ENCODE data around the gene OR4E2. TPM values are rescaled to one million over a fixed set of nuclear protein-coding genes. Genes with fewer than 3 reads are reported as not detected.
"Not testable (repeated sequence)": the region's sequence is repeated elsewhere in the genome, so short reads cannot be mapped to it uniquely, and the experiment has no call there.

OR4E2 gene, protein sequence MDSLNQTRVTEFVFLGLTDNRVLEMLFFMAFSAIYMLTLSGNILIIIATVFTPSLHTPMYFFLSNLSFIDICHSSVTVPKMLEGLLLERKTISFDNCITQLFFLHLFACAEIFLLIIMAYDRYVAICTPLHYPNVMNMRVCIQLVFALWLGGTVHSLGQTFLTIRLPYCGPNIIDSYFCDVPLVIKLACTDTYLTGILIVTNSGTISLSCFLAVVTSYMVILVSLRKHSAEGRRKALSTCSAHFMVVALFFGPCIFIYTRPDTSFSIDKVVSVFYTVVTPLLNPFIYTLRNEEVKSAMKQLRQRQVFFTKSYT
- total RNA-seq (2014; rRNA removed; shearing (Covaris generic)): not detected in 2 replicates

- no peak for DNase-seq (ENCODE audit: low read depth)
Observed at GRCh38 chr14:21653331-21653885, at the start of gene OR4E2. TSS of gene OR4E2 (plus strand) at chr14:21653835. CDS start at chr14:21665083, 11,248 bp downstream.

- DNase-seq (ENCODE audit: low read depth): peak; percentile 1
Observed at GRCh38 chr14:21612324-21612723, 41.3 kb upstream of the OR4E2 start.

DNA sequence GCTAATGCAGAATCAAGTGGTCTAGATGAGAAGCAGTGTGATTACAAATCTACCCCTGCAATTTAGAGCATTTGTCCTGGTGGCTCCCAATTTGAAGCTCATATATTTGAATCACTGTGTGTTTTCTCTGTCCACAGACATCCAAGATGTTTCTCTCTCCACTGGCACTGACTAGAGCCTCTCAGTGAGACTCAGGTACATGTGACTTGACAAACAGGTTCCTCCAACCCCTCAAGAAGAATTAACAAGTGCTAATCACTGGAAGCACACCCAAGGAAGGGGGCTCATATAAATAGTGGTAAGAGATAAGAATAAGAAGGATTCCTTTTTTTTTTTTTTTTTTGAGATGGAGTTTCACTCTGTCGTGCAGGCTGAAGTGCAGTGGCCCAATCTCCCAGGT lies 39.4 kb upstream of the OR4E2 start:
- no peak for DNase-seq (ENCODE audit: low read depth)

GRCh38 chr14:21617614-21618013 lies 36.0 kb upstream of the OR4E2 start:
- DNase-seq (ENCODE audit: low read depth): no peak

DNA sequence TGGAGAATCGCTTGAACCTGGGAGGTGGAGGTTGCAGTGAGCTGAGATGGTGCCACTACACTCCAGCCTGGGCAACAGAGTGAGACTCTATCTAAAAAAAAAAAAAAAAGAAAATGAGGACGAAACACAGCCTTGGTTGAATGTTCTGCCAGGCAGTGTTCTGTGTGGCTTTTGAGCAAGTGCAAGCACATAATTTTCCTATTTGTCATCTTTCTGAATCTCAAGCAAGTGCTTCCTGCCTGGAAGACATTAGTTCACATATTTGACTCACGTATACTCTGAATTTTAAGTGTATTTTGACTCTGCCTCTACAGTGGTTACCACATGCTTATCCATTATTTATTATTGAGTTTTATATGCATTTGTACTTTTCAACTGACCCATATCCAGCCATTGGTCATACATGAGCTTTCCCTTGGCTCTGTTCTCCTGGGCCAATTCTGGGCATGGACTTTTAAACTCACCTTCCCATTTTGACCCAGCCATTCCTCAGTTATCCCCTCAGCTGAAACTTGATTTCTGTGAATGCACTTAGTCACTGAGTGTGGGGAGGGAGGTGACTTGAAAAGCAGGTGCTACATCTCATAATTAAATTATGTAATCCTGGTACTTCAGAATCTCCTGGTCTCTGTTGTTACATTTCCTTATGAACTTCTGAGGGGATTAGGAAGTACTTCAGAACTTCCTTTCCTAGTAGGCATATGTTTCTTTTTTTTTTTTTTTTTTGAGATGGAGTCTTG lies 27.0 kb upstream of the OR4E2 start:
- no peak for DNase-seq (ENCODE audit: low read depth)

- not testable (repeated sequence) for DNase-seq (ENCODE audit: low read depth)
Observed at GRCh38 chr14:21630503-21630902, 23.1 kb upstream of the OR4E2 start.

- no peak for DNase-seq (ENCODE audit: low read depth)
Observed at GRCh38 chr14:21631084-21631483, 22.6 kb upstream of the OR4E2 start.

DNA sequence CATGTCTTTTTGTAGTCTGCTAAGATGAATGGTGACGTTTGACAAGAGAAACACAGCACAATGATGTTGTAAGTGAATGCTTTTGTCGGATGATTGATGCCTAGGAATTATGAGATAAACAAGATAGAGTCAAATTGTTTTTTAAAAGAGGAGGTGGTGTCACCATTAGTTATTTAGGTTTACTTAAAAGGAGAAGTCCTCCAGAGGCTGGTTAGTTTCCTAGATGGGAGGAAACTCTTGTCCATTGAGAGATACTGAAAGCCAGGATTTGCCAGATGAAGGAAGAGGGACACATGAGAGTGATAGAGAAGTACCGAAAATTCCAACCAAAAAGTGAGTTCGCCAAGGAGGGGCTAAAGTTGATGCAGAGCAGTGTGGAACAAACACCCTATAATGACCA lies 18.8 kb upstream of the OR4E2 start, which contains the start of gene OR10G2:
OR10G2 (minus strand) TSS at position 101 of the 400 bp plus-strand sequence; CDS start at position 3, 98 bp downstream.
- no peak for DNase-seq (ENCODE audit: low read depth)

- DNase-seq (ENCODE audit: low read depth): no peak
Observed at GRCh38 chr14:21642683-21643082, 11.0 kb upstream of the OR4E2 start.

DNA sequence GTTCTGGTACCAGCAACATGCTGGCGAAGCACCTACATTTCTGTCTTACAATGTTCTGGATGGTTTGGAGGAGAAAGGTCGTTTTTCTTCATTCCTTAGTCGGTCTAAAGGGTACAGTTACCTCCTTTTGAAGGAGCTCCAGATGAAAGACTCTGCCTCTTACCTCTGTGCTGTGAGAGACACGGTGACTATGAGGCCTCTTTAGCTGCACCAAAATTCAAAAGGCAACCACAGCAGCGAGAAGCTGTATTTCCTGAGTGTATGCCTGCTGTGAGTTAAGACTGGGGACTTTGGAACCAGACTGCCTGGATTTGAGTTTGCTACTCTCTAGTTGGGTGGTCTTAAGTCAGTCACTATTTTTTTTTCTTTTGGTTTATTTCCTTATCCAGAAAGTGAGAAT lies 10.2 kb upstream of the OR4E2 start:
- no peak for DNase-seq (ENCODE audit: low read depth)

DNA sequence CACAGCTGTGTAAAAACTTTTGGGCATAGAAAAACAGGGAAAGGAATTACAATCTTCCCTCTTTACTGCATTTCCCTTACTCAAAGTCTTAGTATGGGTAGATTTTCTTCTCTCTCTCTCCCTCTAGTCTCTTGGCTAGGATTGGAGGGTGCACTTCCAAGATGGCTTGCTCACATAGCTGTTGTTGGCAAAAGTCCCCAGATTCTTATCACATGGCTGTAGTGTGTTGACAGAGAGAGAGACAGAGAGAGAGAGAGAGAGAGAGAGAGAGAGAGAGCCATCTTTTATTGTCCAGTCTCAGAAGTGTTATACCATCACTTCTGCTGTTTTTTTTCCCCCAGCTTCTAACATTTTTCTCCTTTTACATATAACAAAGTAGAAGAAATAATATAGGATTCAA lies 6.3 kb upstream of the OR4E2 start:
- peak; percentile 25 for DNase-seq (ENCODE audit: low read depth)

GRCh38 chr14:21652209-21652808 lies 1.3 kb upstream of the OR4E2 start:
- DNase-seq (ENCODE audit: low read depth): no peak

DNA sequence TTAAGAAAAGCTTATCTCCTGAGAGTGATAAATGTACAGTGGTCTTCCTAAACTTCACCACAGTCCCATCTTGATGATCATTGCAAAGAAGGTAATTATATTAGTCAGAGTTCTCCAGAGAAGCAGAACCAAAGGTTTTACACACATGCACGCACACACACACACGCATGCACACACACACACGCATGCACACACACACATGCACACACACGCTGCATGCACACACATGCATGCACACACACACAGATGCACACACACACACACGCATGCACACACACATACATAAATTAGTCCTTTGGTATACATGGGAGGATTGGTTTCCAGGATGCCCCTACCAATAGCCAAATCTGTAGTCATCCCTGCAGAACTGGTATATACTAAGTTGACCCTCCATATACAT lies 580 bp downstream of the OR4E2 start:
- no peak for DNase-seq (ENCODE audit: low read depth)

GRCh38 chr14:21656980-21657379 lies 3.3 kb downstream of the OR4E2 start:
- no peak for DNase-seq (ENCODE audit: low read depth)

DNA sequence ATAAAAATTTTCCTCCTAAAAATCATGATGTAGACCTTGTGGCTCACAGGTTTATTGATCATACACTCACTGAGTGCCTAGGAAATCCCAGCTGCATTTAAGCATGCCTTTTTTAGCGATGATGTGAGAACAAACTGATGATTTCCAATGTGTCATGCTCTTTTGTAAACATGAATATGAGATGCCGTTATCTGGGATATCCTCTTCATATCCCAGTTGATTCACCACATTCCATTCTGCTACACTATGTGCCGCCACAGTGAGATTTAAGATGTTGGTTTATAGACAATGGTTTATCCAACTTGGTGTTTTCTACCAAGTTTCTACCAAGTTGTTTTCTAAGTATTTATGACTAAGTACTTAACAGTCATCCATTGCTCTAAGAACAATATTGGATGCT lies 14.7 kb downstream of the OR4E2 start:
- peak; percentile 49 for DNase-seq (ENCODE audit: low read depth)

DNA sequence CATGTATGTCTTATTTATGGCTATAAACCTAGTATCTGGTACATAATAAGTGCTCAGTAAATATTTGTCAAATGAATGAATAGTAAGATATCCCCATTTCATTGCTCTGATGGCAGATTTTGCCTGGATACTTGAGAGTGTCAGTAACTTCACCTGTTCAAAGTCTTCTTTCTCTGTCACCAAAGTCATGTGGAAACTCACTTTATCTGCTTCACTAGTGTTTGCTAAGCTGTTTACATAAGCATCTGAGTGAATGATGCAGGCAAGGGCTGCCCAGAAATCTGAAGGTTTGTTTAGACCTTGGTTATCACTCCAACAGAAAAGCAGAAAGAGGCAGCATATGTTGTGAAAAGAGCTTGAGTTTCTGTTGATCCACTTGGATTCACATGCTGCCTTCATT lies 15.6 kb downstream of the OR4E2 start:
- DNase-seq (ENCODE audit: low read depth): no peak

DNA sequence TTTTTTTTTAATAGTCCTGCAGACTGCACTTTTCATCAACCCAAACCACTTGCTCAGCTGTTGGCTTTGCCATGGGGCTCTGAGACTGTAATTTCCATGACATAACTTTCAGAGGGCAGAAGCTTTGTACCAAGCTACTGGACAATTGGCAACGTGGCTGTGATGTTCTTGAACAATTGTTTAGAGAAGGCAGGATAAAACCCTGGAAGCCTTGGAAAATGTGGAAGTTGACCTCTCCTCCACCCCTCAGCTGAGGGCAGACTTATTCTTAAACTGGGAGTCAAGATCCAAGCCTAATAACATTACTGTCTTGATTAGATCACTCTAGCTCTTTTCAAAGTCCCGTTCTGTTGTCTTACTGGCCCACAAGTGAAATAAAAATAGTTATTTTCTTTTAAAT lies 17.7 kb downstream of the OR4E2 start:
- DNase-seq (ENCODE audit: low read depth): no peak

- peak; percentile 1 for DNase-seq (ENCODE audit: low read depth)
Observed at GRCh38 chr14:21672116-21672515, 18.5 kb downstream of the OR4E2 start.

- no peak for DNase-seq (ENCODE audit: low read depth)
Observed at GRCh38 chr14:21673718-21674117, 20.1 kb downstream of the OR4E2 start, which contains the start of gene OR4E1. TSS of gene OR4E1 (minus strand) at chr14:21673818. CDS start at chr14:21670935, 2,883 bp downstream.

GRCh38 chr14:21675566-21675965 lies 21.9 kb downstream of the OR4E2 start:
- DNase-seq (ENCODE audit: low read depth): no peak

GRCh38 chr14:21680072-21680471 lies 26.4 kb downstream of the OR4E2 start:
- DNase-seq (ENCODE audit: low read depth): peak; percentile 7

- no peak for DNase-seq (ENCODE audit: low read depth)
Observed at GRCh38 chr14:21686468-21686867, 32.8 kb downstream of the OR4E2 start.

Data from RPMI7951 (cell line).